SH-SY5Y (cell line): ENCODE data around the gene FLT3.

Experiments used
- GATA2 ChIP-seq: IDR thresholded peaks from 2 replicates; pipeline ENCODE4 v1.6.1; 2011; ENCODE audit warnings: mild to moderate bottlenecking, low read depth, low read length
- GATA3 ChIP-seq: IDR thresholded peaks from 2 replicates; pipeline ENCODE4 v1.6.1; 2011; ENCODE audit warnings: low read depth, mild to moderate bottlenecking, low read length, moderate library complexity

DNA sequence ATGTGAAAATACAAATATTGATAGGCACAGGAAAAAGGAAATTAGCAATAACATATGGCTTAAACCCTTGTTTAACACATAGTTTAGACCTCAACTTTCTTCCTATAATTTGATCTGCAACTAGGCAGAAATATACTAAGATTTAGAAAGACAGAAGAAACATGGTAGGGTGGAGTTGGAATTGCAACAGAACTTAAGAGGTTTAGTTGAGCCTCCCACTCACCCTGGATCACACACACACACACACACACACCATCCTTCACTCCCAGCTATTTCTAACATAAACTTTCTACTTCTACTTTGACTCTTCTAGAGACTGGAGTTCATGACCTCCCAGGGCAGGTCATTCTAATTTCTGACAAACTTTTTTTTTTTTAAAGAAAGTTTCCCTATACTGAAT is 47.4 kb downstream of the FLT3 start:
- no peak for TF ChIP-seq GATA2
- no peak for TF ChIP-seq GATA3
